NB4 (cell line): Measurements from ENCODE around the gene PDCD11.

Source experiments
- DNase-seq: peaks from one replicate; pipeline ENCODE4 v3.0.0; 2010; ENCODE audit warnings: low read depth
- H3K4me3 ChIP-seq: one replicate; pipeline ENCODE4 v1.5.1; 2011; ENCODE audit warnings: mild to moderate bottlenecking, low read depth, low read length, moderate library complexity
- CTCF ChIP-seq: IDR thresholded peaks from one replicate; pipeline ENCODE4 v1.5.1; 2012; ENCODE audit warnings: low read depth, low read length
- MYC ChIP-seq: IDR thresholded peaks from 2 replicates; pipeline ENCODE4 v1.6.1; 2011; ENCODE audit warnings: low read depth, low read length
- POLR2A ChIP-seq: IDR thresholded peaks from 2 replicates; pipeline ENCODE4 v1.6.1; 2011; ENCODE audit warnings: mild to moderate bottlenecking; ENCODE audit not compliant: insufficient read length; ENCODE audit errors: extremely low read depth
- TF ChIP-seq, protein P1 (sequence below): IDR thresholded peaks from 2 replicates; pipeline ENCODE4 v1.6.1; 2011; ENCODE audit warnings: low read depth, low read length

PDCD11 gene

DNA sequence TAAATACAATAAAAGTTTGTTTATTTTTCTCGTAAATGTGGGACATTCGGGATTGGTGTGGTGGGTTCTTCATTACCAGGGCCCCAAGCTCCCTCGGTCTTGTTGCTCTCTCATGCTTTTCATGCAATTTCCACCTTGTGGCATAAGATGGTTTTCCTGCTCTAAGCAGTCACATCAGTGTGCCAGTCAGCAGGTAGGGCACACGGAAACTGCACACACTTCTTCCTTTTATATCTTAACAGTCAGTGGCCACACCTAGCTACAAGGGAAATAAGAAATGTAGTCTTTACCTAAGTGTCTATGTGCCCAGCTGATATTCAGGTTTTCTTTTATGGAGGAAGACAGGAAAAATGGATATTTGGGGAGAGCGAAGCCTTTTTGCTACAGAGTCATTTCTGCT, 22.2 kb upstream of the PDCD11 start:
- TF ChIP-seq, protein P1, sequence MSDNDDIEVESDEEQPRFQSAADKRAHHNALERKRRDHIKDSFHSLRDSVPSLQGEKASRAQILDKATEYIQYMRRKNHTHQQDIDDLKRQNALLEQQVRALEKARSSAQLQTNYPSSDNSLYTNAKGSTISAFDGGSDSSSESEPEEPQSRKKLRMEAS: no peak
- TF ChIP-seq CTCF (no peak), POLR2A (no peak), MYC (no peak)
- no peak overlapping the region for H3K4me3 ChIP-seq
- no peak for DNase-seq

DNA sequence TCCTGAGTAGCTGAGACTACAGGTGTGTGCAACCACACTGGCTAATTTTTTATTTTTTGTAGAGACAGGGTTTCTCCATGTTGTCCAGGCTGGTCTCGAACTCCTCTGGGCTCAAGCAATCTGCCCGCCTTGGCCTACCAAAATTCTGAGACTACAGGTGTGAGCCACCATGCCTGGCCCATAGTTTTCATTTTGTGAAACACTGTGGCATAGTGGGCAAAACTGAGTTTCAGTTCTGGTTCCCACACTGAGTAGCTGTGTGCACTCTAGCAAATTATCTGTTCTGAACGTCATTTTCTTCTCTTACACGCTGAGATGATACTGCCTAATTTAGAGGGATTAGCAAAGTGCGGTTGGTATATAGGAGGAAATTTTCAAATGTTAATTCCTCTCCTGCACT, 13.7 kb upstream of the PDCD11 start:
- no peak overlapping the region for H3K4me3 ChIP-seq
- TF ChIP-seq MYC (no peak), CTCF (no peak), POLR2A (no peak)
- TF ChIP-seq, protein P1: no peak
- DNase-seq: no peak

GRCh38 chr10:103394180-103394579, 2.2 kb upstream of the PDCD11 start:
- H3K4me3 ChIP-seq: peak overlapping the region; percentile 92

GRCh38 chr10:103395754-103396066, 716 bp upstream of the PDCD11 start:
- DNase-seq: no peak
- TF ChIP-seq, protein P1: no peak
- TF ChIP-seq POLR2A: no peak
- TF ChIP-seq CTCF: no peak
- H3K4me3 ChIP-seq: peak overlapping the region; percentile 92

More at GRCh38 chr10:103394180-103394579, 2.2 kb upstream of the PDCD11 start:
- no peak for TF ChIP-seq MYC
- TF ChIP-seq, protein P1: no peak
- TF ChIP-seq POLR2A: no peak
- no peak for TF ChIP-seq CTCF
- DNase-seq: peak; percentile 34

- DNase-seq: no peak
- TF ChIP-seq CTCF (no peak), MYC (no peak), POLR2A (no peak)
- TF ChIP-seq, protein P1: no peak
- H3K4me3 ChIP-seq: peak overlapping the region; percentile 92
These were observed 312 bp downstream of the PDCD11 start for GRCh38 chr10:103396789-103397087.
